Fibroblast of skin of right quadriceps (primary cell): ENCODE results near the gene ARHGAP4.
A peak's percentile ranks its signal among the peaks of the same experiment; 100 is the strongest.

Experiments
- DNase-seq: peaks from one replicate; pipeline ENCODE4 v3.0.0-alpha.2; 2013

Gene ARHGAP4

GRCh38 chrX:153903238-153903980 lies 22.7 kb downstream of the ARHGAP4 start:
- no peak for DNase-seq

GRCh38 chrX:153902385-153902784 lies 23.7 kb downstream of the ARHGAP4 start:
- no peak for DNase-seq

- DNase-seq, result no peak
These were observed 24.3 kb downstream of the ARHGAP4 start for GRCh38 chrX:153901753-153902140.

GRCh38 chrX:153900831-153901752 lies 25.0 kb downstream of the ARHGAP4 start:
- DNase-seq, result peak; percentile 83

- DNase-seq, result no peak
These were observed 28.2 kb downstream of the ARHGAP4 start for GRCh38 chrX:153897899-153898298.

DNA sequence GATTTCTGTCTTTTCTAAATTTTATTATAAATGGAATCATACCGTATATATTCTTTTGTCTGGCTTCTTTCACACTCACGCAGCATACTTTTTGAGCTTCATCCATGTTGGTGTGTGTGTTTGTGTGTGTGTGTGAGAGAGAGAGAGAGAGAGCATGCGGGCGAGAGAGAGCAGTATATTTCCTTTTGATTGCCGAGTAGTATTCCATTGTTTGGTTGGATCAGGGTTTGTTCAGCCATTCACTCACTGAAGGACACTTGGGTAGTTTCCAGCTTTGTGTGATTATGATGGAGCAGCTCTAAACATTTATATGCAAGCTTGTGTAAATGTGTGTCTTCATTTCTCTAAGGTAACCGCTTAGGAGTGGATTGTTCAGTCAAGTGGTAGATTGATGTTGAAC lies 36.9 kb downstream of the ARHGAP4 start:
- no peak for DNase-seq

- no peak for DNase-seq
These were observed 37.7 kb downstream of the ARHGAP4 start for GRCh38 chrX:153888344-153888743.

- DNase-seq, result no peak
These were observed 38.7 kb downstream of the ARHGAP4 start for GRCh38 chrX:153887385-153887784.

GRCh38 chrX:153886915-153887314 lies 39.1 kb downstream of the ARHGAP4 start:
- no peak for DNase-seq

GRCh38 chrX:153885968-153886903 lies 39.8 kb downstream of the ARHGAP4 start, which contains the start of gene L1CAM:
Gene L1CAM (minus strand): TSS chrX:153886173. CDS start chrX:153875836, 10,337 bp downstream.
- DNase-seq, result no peak

DNA sequence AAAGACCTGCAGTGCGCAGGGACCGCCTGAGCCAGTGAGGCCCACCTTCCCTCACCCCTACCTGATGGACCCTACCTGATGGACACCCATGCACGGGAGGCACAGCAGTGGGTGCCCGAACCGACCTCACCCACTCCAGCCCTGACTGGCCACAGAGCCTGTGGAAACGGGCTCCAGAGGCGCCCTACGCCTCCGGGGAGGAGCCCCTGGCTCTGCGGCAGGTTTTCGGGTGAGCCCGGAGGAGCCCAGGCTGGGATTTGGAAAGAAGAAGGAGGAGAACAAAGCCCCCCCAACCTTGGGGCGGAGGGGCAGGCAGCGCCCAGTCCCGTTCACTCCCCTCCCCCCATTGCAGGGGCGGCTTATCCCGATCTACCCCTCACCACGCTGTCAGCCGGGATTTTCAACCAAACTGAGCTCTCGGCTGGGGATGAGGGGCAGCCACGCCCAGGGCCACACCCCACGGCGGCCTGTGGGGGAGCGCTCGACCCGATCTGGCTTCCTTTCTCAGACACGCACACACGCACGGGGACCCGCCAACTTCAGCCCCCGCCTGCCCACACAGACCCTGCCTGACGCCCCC lies 40.8 kb downstream of the ARHGAP4 start:
- no peak for DNase-seq

DNA sequence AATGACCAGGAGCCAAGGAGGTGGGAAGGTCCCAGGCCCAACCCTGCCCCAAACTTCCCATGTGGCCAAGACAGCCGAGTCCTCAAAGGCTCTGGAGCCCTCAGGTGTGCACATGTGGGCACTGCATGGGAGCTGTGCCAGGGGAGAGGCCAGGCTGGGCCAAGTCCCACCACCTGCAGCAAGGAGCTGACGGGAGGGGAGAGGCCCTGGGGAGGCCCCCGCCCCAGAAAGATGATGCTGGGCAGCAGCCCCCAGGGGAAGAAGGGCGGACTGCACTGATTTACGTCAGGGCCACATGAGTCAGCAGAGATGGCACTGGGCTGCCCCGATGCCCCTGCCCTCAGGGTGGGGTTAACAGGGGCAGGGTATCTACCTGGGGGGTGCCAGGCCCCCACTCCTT lies 41.5 kb downstream of the ARHGAP4 start:
- no peak for DNase-seq

- DNase-seq, result no peak
These were observed 41.9 kb downstream of the ARHGAP4 start for GRCh38 chrX:153884136-153884535.

DNA sequence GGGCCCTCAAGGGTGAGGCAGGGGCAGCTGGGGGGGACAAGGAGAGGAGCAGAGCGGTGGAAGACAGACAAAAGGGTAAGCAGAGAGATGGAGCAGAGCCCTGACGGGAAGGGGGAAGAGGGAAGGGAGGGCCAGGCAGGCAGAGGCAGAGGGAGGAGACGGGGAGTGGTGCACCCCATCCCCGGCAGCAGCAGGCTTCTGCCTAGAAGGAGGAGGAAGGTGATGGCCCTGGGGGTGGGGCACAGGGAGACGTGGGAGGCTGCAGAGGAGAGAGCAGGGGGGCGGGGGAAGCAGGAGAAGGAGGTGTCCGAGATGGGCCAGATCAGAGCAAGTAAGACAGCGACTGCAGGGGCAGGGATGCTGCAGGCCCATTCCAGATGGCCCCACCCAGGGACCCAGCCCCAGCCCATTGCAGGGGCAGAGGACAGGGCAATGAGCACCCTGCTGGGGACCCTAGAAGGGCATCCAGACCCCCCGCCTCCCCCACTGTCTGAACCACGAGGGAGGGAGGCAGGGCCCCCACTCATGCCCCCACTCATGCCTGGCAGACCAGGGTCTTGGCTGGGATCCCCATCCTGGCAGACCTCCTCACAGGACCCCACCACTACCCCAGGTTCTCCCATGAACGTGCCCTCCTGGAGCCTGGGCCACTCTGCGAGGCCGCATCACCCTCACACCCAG lies 42.8 kb downstream of the ARHGAP4 start:
- DNase-seq, result no peak

- DNase-seq, result no peak
These were observed 43.5 kb downstream of the ARHGAP4 start for GRCh38 chrX:153882557-153882956.

DNA sequence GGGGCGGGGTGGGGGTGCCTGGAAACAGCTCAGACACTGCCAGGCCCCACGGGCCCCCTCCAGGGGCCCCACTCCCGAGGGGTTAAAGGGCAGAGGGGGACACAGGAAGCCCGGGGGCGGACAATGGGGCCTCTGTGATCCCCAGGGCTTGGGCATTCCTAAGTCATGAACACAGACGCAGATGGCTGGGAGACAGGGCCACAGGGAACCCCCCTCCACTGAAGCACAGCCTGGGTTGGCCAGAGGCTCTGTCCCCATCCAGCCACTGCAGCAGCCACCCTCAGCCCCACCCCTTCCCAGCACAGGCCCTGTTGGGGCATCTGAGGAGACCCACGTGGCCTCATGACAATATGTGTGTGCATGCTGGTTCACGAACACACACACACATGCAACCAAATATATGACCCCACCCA lies 44.0 kb downstream of the ARHGAP4 start:
- DNase-seq, result no peak

DNA sequence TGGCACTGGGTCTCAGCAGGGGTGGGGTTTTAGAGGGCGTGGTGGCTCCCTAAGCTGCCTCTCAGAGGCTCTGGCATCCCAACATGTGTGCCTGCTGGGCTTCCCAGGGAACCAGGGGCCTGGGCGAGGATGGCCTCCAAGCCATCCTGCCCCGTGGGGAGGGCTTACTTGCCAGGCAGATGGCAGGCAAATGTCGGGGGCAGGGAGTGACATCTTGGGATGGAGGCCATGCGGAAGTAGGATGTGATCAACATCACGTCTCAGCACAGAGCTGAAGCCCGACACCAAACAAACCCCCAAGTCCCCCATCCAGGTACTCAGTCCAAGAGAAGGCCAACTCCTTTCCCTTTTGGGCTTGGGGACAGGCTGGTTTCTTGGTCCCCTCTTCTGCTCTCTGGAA lies 44.8 kb downstream of the ARHGAP4 start:
- DNase-seq, result no peak

- DNase-seq, result no peak
These were observed 45.6 kb downstream of the ARHGAP4 start for GRCh38 chrX:153880440-153880815.

DNA sequence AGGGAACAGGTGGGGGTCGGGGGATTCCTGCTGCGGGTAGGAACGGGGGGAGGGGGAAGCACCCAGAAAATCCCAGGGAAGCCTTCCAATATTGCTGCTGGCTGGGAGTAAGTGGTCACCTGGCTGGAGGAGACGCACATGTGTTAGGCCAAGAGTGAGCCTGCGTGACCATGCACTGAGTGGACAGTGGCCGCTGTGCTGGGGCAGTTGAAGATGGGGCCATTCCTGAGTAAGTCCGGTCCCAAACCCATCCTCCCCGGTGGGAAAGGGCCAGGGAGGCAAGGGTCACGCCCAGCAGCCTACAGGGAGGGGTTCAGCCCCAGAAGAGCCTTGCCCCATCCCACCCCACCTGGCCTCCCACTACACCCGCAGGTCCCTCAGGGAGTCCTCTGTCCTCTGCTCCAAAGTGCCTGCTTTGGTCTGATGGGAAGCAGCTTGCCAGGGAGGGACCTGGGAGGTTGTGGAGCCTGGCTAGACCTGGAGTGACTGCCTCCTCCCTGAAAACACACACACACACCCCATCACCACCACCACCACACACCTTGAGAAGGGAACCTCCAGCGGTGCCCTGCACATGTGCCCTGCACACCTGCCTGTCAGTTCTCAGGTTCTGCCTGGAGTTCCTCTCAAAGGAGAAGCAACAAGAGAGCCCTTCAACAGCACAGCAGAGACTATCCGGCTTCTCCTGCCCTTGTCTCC lies 46.2 kb downstream of the ARHGAP4 start:
- DNase-seq, result no peak

- DNase-seq, result no peak
These were observed 47.0 kb downstream of the ARHGAP4 start for GRCh38 chrX:153878969-153879653.

DNA sequence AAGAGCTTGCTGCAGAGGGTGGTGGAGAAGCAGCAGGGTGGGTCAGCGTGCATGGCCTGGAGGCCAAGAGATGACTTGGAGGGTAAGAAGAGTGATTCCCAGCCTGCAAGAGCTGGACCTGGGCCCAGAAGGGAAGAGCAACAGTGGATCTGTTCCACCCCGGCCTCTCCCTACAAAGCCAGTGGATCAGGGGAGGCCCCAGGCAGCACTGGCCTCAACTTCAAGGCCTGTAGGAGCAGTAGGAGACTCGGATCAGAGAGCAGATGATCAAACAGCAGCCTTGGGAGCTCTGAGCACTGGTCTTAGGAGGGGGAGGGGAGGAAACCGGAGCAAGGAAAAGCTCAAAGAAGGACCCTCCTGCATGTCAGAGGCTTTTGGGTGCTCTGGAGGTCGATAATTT lies 47.7 kb downstream of the ARHGAP4 start:
- no peak for DNase-seq
